Calu3 (cell line): ENCODE results near the gene TM4SF1. TPM values are rescaled to one million over a fixed set of nuclear protein-coding genes. Genes with fewer than 3 reads are reported as not detected.

Experiments
- BruUV-seq: library from RNA; stranded (reverse); fragments of 400-500 nt; replicated peaks from 2 replicates; lab custom pipeline; 2021; lab: Mats Ljungman, UMichigan
- CTCF ChIA-PET: fragments of 300-600 bp; sonication (Branson Sonifier 250); formaldehyde crosslinking; loops from one replicate; lab custom pipeline; 2022; ENCODE audit warnings: antibody characterized with exemption; lab: Charles Lee
- DNase-seq: peaks from one replicate; pipeline ENCODE4 v3.0.0; 2022
- H3K27ac Mint-ChIP-seq: one replicate; pipeline ENCODE4 v1.8.0; 2022; ENCODE audit warnings: mixed read lengths; ENCODE audit not compliant: unreplicated experiment
- H3K27me3 Mint-ChIP-seq: one replicate; pipeline ENCODE4 v1.8.0; 2022; ENCODE audit warnings: mixed read lengths; ENCODE audit not compliant: unreplicated experiment
- H3K36me3 Mint-ChIP-seq: one replicate; pipeline ENCODE4 v1.8.0; 2022; ENCODE audit warnings: mild to moderate bottlenecking, moderate library complexity, mixed read lengths; ENCODE audit not compliant: insufficient read depth, unreplicated experiment
- H3K4me1 Mint-ChIP-seq: one replicate; pipeline ENCODE4 v1.8.0; 2022; ENCODE audit warnings: mild to moderate bottlenecking, low read depth, mixed read lengths; ENCODE audit not compliant: unreplicated experiment
- H3K4me3 Mint-ChIP-seq: one replicate; pipeline ENCODE4 v1.8.0; 2022; ENCODE audit warnings: mild to moderate bottlenecking, low read depth, moderate library complexity, mixed read lengths; ENCODE audit not compliant: unreplicated experiment
- H3K9me3 Mint-ChIP-seq: one replicate; pipeline ENCODE4 v1.8.0; 2022; ENCODE audit warnings: low read depth, mixed read lengths; ENCODE audit not compliant: unreplicated experiment
- intact Hi-C: fragments of 100-400 bp; cut with micrococcal nuclease; formaldehyde crosslinking; loops from one replicate; pipeline ENCODE4 v1.10.0; 2022; ENCODE audit not compliant: unreplicated experiment
- total RNA-seq: library from RNA; stranded (reverse); gene quantifications from 2 replicates; pipeline ENCODE4 v1.2.3, GENCODE V29; 2022
- TF ChIP-seq, protein P1 (sequence below): fragments of 200-600 bp; IDR thresholded peaks from one replicate; pipeline ENCODE4 v1.8.0; 2022; ENCODE audit warnings: antibody characterized with exemption; ENCODE audit not compliant: unreplicated experiment

Gene TM4SF1
- total RNA-seq, 1 experiment from 2014 or later = 981 TPM

DNA sequence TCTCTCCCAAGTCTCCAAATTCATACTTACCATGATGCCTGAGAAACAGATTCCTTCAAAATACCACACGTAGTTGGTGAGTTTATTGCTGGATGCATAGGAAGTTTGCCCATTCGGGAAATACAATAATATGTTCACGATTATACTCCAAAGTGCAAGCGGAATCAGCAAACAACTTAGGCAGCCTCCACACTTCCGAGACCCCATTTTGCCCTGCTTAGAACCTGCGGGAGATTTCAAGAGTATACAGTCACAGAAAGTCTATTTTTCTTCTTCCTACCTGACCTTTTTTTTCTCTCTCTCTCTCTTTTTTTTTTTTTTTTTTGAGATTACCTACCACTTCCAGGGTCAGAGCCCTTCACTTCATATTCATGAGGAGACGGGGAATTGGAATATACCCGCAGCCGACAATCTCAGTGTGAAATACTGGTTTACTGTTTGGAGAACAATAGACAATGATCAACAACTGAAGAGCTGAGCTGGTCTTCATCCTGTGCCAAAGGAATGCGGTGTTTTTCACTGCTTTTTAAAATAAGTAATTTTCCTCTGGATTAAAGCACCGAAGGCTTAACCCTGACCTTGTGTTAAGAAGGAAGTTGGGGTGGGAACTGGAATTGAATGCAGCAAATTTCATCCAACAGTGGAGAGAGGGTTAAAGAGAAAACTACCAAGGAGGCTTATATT lies 44.1 kb downstream of the TM4SF1 start, which contains the start of gene TM4SF18:
Gene TM4SF18, minus strand, starts transcription at position 461 of the 684 bp plus-strand sequence. Its CDS starts 254 bp downstream, at position 207.
- Mint-ChIP-seq H3K27ac (no peak within 1 kb of the TSS), H3K27me3 (no peaks in the 10 kb centered on the region), H3K4me1 (peaks cover 30% of the 10 kb centered on the region), H3K36me3 (no peaks in the 10 kb centered on the region), H3K4me3 (no peak within 1 kb of the TSS), H3K9me3 (no peaks in the 10 kb centered on the region)
- no peak for DNase-seq
- no TSS peak for BruUV-seq
- CTCF ChIA-PET = interaction anchor here (1.0 to 1.8 kb wide), 11 partner anchors 9 to 378 kb away, joined by 3 to 8 read pairs (median 4); no protein-coding TSS in a partner anchor
- intact Hi-C loops = no loop called here
- TF ChIP-seq, protein P1, sequence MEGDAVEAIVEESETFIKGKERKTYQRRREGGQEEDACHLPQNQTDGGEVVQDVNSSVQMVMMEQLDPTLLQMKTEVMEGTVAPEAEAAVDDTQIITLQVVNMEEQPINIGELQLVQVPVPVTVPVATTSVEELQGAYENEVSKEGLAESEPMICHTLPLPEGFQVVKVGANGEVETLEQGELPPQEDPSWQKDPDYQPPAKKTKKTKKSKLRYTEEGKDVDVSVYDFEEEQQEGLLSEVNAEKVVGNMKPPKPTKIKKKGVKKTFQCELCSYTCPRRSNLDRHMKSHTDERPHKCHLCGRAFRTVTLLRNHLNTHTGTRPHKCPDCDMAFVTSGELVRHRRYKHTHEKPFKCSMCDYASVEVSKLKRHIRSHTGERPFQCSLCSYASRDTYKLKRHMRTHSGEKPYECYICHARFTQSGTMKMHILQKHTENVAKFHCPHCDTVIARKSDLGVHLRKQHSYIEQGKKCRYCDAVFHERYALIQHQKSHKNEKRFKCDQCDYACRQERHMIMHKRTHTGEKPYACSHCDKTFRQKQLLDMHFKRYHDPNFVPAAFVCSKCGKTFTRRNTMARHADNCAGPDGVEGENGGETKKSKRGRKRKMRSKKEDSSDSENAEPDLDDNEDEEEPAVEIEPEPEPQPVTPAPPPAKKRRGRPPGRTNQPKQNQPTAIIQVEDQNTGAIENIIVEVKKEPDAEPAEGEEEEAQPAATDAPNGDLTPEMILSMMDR = no peak

DNA sequence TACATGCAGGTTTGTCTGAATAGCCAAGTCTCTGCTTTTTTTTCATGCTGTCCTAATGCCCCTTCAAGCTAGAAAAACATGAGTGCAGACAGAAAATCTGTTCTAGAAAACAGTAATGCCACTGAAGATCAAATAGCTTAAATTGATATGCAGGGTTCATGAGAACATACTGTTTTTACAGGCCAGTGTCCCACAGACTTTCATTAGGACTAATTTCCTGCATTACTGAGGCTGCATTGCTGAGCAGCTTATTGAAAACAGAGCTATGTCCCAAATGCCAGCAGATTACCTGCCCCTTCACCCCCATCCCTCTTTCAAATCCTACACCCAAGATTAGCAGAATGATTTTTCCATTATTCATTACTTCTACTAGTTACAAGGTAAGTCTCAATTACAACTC lies 44.7 kb downstream of the TM4SF1 start:
- no peak overlapping the region for H3K4me3 Mint-ChIP-seq
- intact Hi-C loops = no loop called here
- H3K9me3 Mint-ChIP-seq = no peaks in the 10 kb centered on the region
- no peak overlapping the region for H3K27ac Mint-ChIP-seq
- CTCF ChIA-PET = interaction anchor here (0.7 to 1.8 kb wide), 8 partner anchors 8 to 377 kb away, joined by 3 to 8 read pairs (median 4); no protein-coding TSS in a partner anchor
- TF ChIP-seq, protein P1 = no peak
- DNase-seq = no peak
- no TSS peak for BruUV-seq
- H3K4me1 Mint-ChIP-seq = peaks cover 30% of the 10 kb centered on the region
- H3K36me3 Mint-ChIP-seq = no peaks in the 10 kb centered on the region
- H3K27me3 Mint-ChIP-seq = no peaks in the 10 kb centered on the region

DNA sequence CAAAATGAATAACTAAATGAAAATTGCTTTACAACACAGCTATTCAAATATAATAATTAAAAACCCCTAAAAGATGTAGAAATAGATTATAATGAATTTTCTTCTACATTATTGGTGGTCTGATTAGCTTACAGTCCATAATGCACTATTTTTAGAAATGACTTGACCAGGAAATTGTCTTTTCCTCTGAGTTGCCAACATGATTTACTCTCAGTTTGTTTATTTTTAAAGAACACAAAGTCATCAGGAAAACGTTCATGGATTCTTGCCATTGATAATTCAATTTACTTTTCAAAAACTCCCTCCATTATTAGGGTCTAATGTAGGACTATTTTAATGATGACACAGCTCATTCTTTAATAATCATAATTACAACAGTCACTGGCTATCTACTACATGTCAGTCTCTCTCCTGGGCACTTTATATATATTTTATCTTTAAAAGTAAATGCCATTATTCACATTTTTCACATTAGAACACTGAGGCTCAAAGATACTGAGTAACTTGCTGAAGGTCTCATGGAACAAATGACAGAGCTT lies 45.2 kb downstream of the TM4SF1 start:
- peaks cover 34% of the 10 kb centered on the region for H3K4me1 Mint-ChIP-seq

DNA sequence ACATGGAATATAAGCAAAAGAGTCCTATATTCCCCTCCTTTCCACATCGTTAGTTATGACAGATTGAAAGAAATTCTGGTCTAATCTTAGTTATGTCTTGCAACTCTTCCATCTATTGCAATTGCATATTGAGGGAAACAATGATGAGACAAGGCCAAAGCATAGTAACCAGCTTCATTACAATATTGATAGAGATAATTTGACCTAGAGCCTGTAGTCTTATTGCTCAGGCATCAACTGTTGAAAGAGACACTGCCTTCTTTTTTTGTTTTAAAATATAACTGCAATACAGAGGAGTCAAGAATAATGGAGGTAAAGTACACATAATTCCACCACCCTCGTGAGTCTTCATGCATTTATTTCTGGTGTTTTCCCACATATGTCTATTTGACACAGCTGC lies 46.1 kb downstream of the TM4SF1 start:
- no peaks in the 10 kb centered on the region for H3K36me3 Mint-ChIP-seq
- H3K27me3 Mint-ChIP-seq = no peaks in the 10 kb centered on the region
- no peak for DNase-seq
- H3K9me3 Mint-ChIP-seq = no peaks in the 10 kb centered on the region
- CTCF ChIA-PET = interaction anchor here (1.3 to 2.0 kb wide), 5 partner anchors 15 to 211 kb away, joined by 3 to 8 read pairs (median 7); no protein-coding TSS in a partner anchor
- intact Hi-C loops = no loop called here
- TF ChIP-seq, protein P1 = no peak
- H3K4me1 Mint-ChIP-seq = peaks cover 39% of the 10 kb centered on the region
- no peak overlapping the region for H3K4me3 Mint-ChIP-seq
- no TSS peak for BruUV-seq
- H3K27ac Mint-ChIP-seq = no peak overlapping the region

More for the DNA sequence above, 45.2 kb downstream of the TM4SF1 start:
- Mint-ChIP-seq H3K9me3 (no peaks in the 10 kb centered on the region), H3K27me3 (no peaks in the 10 kb centered on the region), H3K27ac (no peak overlapping the region), H3K36me3 (no peaks in the 10 kb centered on the region), H3K4me3 (no peak overlapping the region)
- no peak for DNase-seq
- no TSS peak for BruUV-seq
- intact Hi-C loops = no loop called here
- CTCF ChIA-PET = interaction anchor here (0.6 to 1.8 kb wide), 9 partner anchors 8 to 377 kb away, joined by 3 to 8 read pairs (median 4); no protein-coding TSS in a partner anchor
- TF ChIP-seq, protein P1 = no peak
